ENCODE data around the gene ID2.

Gene ID2

GRCh38 chr2:8667896-8668512 lies 13.9 kb upstream of the ID2 start:
- Histone ChIP-seq H3K36me3 (ENCODE audit: insufficient read depth, low read length) (no peaks in the 10 kb centered on the region), H3K4me3 (ENCODE audit: low read length, poor library complexity, severe bottlenecking) (no peak overlapping the region), H3K79me2 (ENCODE audit: insufficient read depth, low read length) (no peaks in the 10 kb centered on the region), H4K20me1 (ENCODE audit: insufficient read depth, low read length, poor library complexity, severe bottlenecking) (no peaks in the 10 kb centered on the region), H3F3A (ENCODE audit: low read depth) (no peaks in the 10 kb centered on the region), H3K4me1 (ENCODE audit: insufficient read depth, low read length, poor library complexity, severe bottlenecking) (peaks cover 19% of the 10 kb centered on the region), H3K9me2 (replicated peaks; ENCODE audit: low read depth, low read length) (no peaks in the 10 kb centered on the region), H2AFZ (ENCODE audit: low read length) (no peak overlapping the region), H3K27me3 (ENCODE audit: insufficient read depth, low read length, poor library complexity, severe bottlenecking) (no peaks in the 10 kb centered on the region), H3K9me3 (ENCODE audit: insufficient read depth, low read depth, low read length) (no peaks in the 10 kb centered on the region), H3K4me2 (ENCODE audit: low read depth, low read length, poor library complexity, severe bottlenecking) (no peak overlapping the region), H3K9ac (ENCODE audit: low read depth, low read length, poor library complexity, severe bottlenecking) (no peak overlapping the region)
- TF ChIP-seq, protein P1, sequence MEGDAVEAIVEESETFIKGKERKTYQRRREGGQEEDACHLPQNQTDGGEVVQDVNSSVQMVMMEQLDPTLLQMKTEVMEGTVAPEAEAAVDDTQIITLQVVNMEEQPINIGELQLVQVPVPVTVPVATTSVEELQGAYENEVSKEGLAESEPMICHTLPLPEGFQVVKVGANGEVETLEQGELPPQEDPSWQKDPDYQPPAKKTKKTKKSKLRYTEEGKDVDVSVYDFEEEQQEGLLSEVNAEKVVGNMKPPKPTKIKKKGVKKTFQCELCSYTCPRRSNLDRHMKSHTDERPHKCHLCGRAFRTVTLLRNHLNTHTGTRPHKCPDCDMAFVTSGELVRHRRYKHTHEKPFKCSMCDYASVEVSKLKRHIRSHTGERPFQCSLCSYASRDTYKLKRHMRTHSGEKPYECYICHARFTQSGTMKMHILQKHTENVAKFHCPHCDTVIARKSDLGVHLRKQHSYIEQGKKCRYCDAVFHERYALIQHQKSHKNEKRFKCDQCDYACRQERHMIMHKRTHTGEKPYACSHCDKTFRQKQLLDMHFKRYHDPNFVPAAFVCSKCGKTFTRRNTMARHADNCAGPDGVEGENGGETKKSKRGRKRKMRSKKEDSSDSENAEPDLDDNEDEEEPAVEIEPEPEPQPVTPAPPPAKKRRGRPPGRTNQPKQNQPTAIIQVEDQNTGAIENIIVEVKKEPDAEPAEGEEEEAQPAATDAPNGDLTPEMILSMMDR (conservative IDR thresholded peaks at IDR 0.05; ENCODE audit: low read length): no peak
- TF ChIP-seq EZH2phosphoT487 (IDR thresholded peaks at IDR 0.05; ENCODE audit: borderline replicate concordance): no peak

DNA sequence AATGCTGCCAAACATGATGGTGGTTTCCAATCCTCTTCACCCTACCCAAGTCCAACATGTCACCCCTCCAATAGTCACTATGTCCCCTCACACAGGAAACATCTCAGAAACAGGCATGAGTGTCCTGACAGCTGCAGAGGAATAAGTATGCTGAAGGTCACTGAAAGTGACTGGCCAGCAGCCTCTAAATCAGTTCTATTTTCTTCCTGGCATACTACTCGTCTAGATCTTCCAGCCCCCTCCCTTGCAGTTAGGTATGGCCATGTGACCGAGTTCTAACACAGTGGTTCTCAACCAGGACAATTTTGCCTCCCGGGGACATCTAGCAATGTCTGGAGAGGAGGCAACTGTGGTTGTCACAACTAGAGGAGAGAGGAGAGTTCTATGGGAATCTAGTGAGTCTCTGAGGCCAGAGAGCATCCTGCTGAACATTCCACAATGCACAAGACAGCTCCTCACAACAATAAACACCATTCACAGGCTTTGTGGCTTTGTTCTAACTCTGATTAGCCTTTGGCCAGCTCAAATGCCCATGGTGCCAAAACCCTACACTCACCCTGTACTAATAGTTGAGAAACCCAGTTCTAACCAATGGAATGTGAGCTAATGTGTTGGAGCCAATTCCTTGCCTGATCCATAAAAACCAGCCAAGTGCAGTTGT lies 12.6 kb upstream of the ID2 start:
- TF ChIP-seq, protein P1 (conservative IDR thresholded peaks at IDR 0.05; ENCODE audit: low read length): no peak
- TF ChIP-seq EZH2phosphoT487 (IDR thresholded peaks at IDR 0.05; ENCODE audit: borderline replicate concordance): no peak

GRCh38 chr2:8670580-8670979 lies 11.3 kb upstream of the ID2 start:
- Histone ChIP-seq H3K9me2 (replicated peaks; ENCODE audit: low read depth, low read length) (no peaks in the 10 kb centered on the region), H3K9me3 (ENCODE audit: insufficient read depth, low read depth, low read length) (peaks cover 8% of the 10 kb centered on the region; the same call in 1 of the 2 replicates), H3F3A (ENCODE audit: low read depth) (no peaks in the 10 kb centered on the region), H3K4me1 (ENCODE audit: insufficient read depth, low read length, poor library complexity, severe bottlenecking) (no peaks in the 10 kb centered on the region), H3K4me3 (ENCODE audit: low read length, poor library complexity, severe bottlenecking) (no peak overlapping the region), H2AFZ (ENCODE audit: low read length) (no peak overlapping the region), H4K20me1 (ENCODE audit: insufficient read depth, low read length, poor library complexity, severe bottlenecking) (no peaks in the 10 kb centered on the region), H3K79me2 (ENCODE audit: insufficient read depth, low read length) (no peaks in the 10 kb centered on the region), H3K9ac (ENCODE audit: low read depth, low read length, poor library complexity, severe bottlenecking) (no peak overlapping the region), H3K36me3 (ENCODE audit: insufficient read depth, low read length) (no peaks in the 10 kb centered on the region), H3K4me2 (ENCODE audit: low read depth, low read length, poor library complexity, severe bottlenecking) (no peak overlapping the region), H3K27me3 (ENCODE audit: insufficient read depth, low read length, poor library complexity, severe bottlenecking) (no peaks in the 10 kb centered on the region)
- no peak for TF ChIP-seq EZH2phosphoT487 (IDR thresholded peaks at IDR 0.05; ENCODE audit: borderline replicate concordance)
- TF ChIP-seq, protein P1 (conservative IDR thresholded peaks at IDR 0.05; ENCODE audit: low read length): no peak

More for the DNA sequence above, 12.6 kb upstream of the ID2 start:
- Histone ChIP-seq H2AFZ (ENCODE audit: low read length) (no peak overlapping the region), H3K4me1 (ENCODE audit: insufficient read depth, low read length, poor library complexity, severe bottlenecking) (peaks cover 12% of the 10 kb centered on the region), H3K36me3 (ENCODE audit: insufficient read depth, low read length) (no peaks in the 10 kb centered on the region), H3K4me2 (ENCODE audit: low read depth, low read length, poor library complexity, severe bottlenecking) (no peak overlapping the region), H3K9me2 (replicated peaks; ENCODE audit: low read depth, low read length) (no peaks in the 10 kb centered on the region), H3K27me3 (ENCODE audit: insufficient read depth, low read length, poor library complexity, severe bottlenecking) (no peaks in the 10 kb centered on the region), H3K9me3 (ENCODE audit: insufficient read depth, low read depth, low read length) (no peaks in the 10 kb centered on the region), H4K20me1 (ENCODE audit: insufficient read depth, low read length, poor library complexity, severe bottlenecking) (no peaks in the 10 kb centered on the region), H3K4me3 (ENCODE audit: low read length, poor library complexity, severe bottlenecking) (no peak overlapping the region), H3K79me2 (ENCODE audit: insufficient read depth, low read length) (no peaks in the 10 kb centered on the region), H3F3A (ENCODE audit: low read depth) (no peaks in the 10 kb centered on the region), H3K9ac (ENCODE audit: low read depth, low read length, poor library complexity, severe bottlenecking) (no peak overlapping the region)

All from Loucy (cell line).